ENCODE data around the gene LIG3. TPM values are rescaled to one million over a fixed set of nuclear protein-coding genes. Genes with fewer than 3 reads are reported as not detected.
A peak's percentile ranks its signal among the peaks of the same experiment; 100 is the strongest.

The LIG3 gene
- total and polyA plus RNA-seq, 2 of the 13 experiments (the other 11 are each of a cell fraction or from before 2014, with no cell fraction given): 34.4 to 36.2 TPM

- no peak for TF ChIP-seq ZNF710 (CRISPR knock-in tag; IDR thresholded peaks at IDR 0.05; ENCODE audit: borderline replicate concordance)
- TF ChIP-seq TCF7L2 (IDR thresholded peaks at IDR 0.05; ENCODE audit: low read depth, low read length): no peak
- TF ChIP-seq ZNF687 (CRISPR knock-in tag; IDR thresholded peaks at IDR 0.05): peak; percentile 89
- TF ChIP-seq CBX2 (IDR thresholded peaks at IDR 0.05; ENCODE audit: low read depth, low read length): peak; percentile 75; the same call in 1 of the 2 replicates
- TF ChIP-seq CBX2 (CRISPR knock-in tag; IDR thresholded peaks at IDR 0.05; ENCODE audit: low read depth): no peak
- TF ChIP-seq ZNF331 (CRISPR knock-in tag; IDR thresholded peaks at IDR 0.05): no peak
- no peak for TF ChIP-seq ZNF83 (CRISPR knock-in tag; IDR thresholded peaks at IDR 0.05; ENCODE audit: borderline replicate concordance)
- no peak for TF ChIP-seq HNF1A (IDR thresholded peaks at IDR 0.05; ENCODE audit: low read depth)
- TF ChIP-seq HNF1A (CRISPR knock-in tag; IDR thresholded peaks at IDR 0.05; ENCODE audit: borderline replicate concordance): peak; percentile 65; the same call in 1 of the 2 replicates
- TF ChIP-seq ZNF34 (CRISPR knock-in tag; IDR thresholded peaks at IDR 0.05; ENCODE audit: borderline replicate concordance): peak; percentile 71; the same call in 1 of the 2 replicates
- TF ChIP-seq, protein P1, sequence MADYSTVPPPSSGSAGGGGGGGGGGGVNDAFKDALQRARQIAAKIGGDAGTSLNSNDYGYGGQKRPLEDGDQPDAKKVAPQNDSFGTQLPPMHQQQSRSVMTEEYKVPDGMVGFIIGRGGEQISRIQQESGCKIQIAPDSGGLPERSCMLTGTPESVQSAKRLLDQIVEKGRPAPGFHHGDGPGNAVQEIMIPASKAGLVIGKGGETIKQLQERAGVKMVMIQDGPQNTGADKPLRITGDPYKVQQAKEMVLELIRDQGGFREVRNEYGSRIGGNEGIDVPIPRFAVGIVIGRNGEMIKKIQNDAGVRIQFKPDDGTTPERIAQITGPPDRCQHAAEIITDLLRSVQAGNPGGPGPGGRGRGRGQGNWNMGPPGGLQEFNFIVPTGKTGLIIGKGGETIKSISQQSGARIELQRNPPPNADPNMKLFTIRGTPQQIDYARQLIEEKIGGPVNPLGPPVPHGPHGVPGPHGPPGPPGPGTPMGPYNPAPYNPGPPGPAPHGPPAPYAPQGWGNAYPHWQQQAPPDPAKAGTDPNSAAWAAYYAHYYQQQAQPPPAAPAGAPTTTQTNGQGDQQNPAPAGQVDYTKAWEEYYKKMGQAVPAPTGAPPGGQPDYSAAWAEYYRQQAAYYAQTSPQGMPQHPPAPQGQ (CRISPR knock-in tag; IDR thresholded peaks at IDR 0.05; ENCODE audit: borderline replicate concordance): no peak
- no peak for TF ChIP-seq MAFK (conservative IDR thresholded peaks at IDR 0.05 in 1 of 2, IDR thresholded peaks at IDR 0.05 in 1 of 2; ENCODE audit: low read length in 2 of 2)
- peak; percentile 92 for TF ChIP-seq KDM2A (CRISPR knock-in tag; IDR thresholded peaks at IDR 0.05; ENCODE audit: borderline replicate concordance, low read depth)
- TF ChIP-seq ZNF607 (CRISPR knock-in tag; IDR thresholded peaks at IDR 0.05; ENCODE audit: borderline replicate concordance): peak; percentile 13; the same call in 1 of the 2 replicates
- TF ChIP-seq ZNF775 (CRISPR knock-in tag; IDR thresholded peaks at IDR 0.05; ENCODE audit: borderline replicate concordance): no peak
Observed at GRCh38 chr17:34961093-34961911, 19.0 kb upstream of the LIG3 start, which contains the start of the genes CCT6B and ZNF830 (continued).

All from HepG2 (cell line).